Stimulated activated CD4-positive, alpha-beta T cell treated with anti-CD3 and anti-CD28 coated beads, Interleukin-1b, Interleukin-23, amount 100 ng/mL, for 24 hours (primary cell): ENCODE data around the gene ZNF678.
"Not testable (repeated sequence)": the region's sequence is repeated elsewhere in the genome, so short reads cannot be mapped to it uniquely, and the experiment has no call there.

ENCODE experiments used
- DNase-seq, 4 experiments: peaks; one replicate each; pipeline ENCODE4 v3.0.0-alpha.2; 2020; ENCODE audit warnings: low read depth in 4 of 4, low spot score in 1 of 4

Gene ZNF678

DNA sequence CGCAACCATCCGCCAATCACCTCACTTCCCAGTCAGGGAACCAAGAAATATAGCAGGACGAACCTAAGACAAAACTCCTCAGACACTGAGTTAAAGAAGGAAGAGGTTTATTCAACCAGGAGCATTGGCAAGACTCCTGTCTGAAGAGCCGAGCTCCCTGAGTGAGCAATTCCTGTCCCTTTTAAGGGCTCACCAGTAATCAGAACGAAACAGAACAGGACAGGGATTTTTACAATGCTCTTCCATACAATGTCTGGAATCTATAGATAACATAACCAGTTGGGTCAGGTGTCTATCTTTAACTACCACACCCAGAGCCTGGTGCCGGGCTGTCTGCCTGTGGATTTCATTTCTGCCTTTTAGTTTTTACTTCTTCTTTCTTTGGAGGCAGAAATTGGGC is 32.9 kb downstream of the ZNF678 start:
- not testable (repeated sequence) for DNase-seq

GRCh38 chr1:227603327-227603726 is 40.0 kb downstream of the ZNF678 start:
- DNase-seq, result no peak

- DNase-seq, result no peak
These were observed 41.1 kb downstream of the ZNF678 start for GRCh38 chr1:227604446-227604845.

- not testable (repeated sequence) for DNase-seq
These were observed 42.9 kb downstream of the ZNF678 start for GRCh38 chr1:227606271-227606670.

DNA sequence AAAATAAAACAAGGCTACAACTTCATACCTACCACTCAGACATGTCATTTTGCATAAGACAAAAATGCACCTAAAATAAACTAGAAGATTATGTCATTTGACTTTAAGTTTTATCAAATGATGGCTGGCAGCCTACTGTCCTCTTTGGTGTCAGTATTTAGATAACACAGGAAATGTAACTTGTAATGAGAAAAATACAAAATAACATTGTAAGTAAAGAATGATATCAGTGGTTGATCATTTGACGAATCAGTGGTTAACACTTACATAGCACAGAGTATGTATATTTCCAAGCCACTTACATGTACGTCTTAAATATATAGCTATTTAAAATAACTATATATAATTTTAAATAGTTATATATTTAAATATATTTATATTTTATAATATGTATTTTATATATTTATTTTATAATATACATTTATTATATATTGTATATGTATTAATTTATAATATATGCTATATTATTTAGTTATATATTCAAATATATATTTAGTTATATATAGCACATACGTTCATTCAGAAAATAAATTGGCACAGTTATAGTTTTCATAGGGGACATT is 44.1 kb downstream of the ZNF678 start:
- DNase-seq, result no peak

GRCh38 chr1:227612658-227613057 is 49.3 kb downstream of the ZNF678 start:
- DNase-seq, result no peak

DNA sequence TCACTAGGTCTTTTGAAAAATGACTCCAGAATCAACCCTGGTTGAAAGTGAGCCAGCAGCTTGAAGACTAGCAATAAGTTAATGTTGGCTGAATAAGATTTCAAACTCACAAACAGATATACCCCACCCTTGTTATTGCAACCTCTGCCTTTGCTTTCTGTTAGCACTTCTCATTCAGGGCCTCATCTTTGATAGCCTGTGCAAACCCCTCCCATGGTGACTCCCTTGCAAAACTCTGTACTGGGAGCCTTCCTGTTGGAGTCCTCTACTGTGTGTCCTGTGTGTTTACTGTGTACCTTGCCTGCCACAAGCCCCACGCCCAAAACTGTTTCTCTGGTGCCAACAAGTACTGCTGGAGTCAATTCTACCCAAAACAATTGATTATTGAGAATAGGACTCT is 50.2 kb downstream of the ZNF678 start:
- DNase-seq, result no peak

DNA sequence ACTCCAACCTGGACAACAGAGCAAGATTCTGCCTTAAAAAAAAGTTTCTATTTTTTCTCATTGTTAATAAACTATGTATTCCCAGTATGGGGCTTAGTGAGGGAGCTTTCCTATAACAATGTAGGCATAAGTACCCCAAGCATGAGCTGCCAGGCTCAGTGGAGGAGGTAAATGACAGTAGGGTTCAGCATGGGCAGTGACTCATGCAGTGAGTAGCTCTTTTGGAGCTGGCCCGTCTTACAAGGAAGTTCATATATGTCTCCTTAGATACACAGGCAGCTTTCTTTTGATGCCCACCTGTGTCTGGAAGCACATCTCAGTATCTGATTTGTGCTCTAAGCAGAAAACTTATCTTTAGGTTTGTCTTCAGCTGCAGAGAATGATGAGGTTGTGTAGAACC is 57.9 kb downstream of the ZNF678 start:
- DNase-seq, result no peak

DNA sequence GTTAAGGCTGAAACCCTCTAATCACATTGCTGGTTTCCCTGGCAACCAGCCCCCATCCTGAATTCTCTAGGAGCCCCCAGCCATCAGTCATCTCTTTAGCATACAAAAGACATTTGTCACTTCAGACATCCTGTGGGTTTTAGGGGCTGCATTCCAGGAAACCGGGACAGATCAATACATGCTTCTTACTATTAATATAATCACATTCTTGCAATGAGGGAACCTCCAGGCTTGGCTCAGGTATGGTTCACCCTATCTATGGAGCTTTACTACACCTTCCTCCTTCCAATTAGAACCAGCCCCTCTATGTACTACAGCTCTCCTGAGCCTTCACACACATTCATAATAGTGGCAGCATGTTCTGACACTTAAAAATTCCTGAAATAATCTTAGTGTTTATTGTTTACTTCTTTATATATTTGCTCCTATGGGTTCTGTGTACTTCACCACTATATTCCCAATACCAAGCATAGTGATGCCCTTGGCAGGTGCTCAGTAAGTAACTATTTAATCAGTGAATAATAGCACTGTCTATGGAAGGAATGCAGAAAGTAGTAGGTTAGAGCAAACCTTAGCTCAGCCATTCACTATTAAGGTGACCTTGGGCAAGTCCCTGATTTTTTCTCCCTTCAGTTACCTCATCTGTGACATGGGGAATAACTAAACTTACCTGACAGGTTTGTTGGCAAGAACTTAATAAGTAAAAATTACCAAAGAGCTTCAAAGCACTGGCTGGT is 59.6 kb downstream of the ZNF678 start:
- DNase-seq, result no peak

- no peak for DNase-seq
These were observed 69.0 kb downstream of the ZNF678 start for GRCh38 chr1:227632325-227632724.

DNA sequence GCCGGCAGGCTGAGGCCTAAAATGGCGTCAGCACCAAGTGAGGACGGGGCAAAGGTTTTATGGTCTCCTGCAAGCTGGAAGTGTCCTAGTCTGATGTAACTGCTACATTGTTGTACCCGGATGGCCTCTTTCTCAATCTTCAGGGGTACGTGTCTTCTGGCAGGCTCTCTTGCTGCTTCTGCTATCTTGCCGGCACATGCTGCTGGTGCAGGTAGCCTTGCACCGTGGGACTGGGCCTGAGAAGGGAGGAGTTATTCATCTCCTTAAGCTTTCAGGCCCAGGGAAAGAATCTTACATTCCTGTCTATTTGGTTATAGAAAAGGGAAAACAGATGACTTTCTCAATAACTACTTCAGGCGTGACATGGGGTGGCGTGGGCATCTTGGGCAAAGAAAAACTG is 72.2 kb downstream of the ZNF678 start:
- DNase-seq, result no peak

DNA sequence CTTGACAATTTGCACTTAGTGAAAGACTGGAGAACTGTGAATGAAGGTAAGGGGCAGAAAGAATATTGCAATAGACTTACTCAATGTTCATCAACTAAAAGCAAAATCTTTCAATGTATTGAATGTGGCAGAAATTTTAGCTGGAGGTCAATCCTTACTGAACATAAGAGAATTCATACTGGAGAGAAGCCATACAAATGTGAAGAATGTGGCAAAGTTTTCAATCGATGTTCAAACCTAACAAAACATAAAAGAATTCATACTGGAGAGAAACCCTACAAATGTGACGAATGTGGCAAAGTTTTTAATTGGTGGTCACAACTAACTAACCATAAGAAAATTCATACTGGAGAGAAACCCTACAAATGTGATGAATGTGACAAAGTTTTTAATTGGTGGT is 91.1 kb downstream of the ZNF678 start:
- DNase-seq, result no peak

- no peak for DNase-seq
These were observed 91.7 kb downstream of the ZNF678 start for GRCh38 chr1:227654858-227655752.

DNA sequence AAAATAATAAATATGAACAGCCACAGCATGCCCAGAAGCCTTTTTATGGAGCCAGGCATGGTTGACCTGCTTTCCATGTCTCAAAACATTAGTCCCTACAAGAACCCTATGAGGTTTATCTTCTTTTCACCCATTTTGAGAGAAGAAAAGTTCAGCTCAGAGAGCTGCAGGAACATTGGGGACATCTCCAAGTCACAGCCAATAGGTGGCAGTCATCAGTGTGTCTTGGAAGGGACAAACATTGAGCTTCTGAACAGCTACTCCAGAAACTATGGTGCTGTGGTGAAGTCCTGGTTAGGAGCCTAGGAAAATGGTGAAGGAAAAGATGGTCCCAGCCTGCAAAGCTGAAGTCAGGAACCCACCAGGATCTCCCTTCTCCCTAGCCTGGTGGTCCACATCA is 98.1 kb downstream of the ZNF678 start:
- no peak for DNase-seq

GRCh38 chr1:227662933-227663332 is 99.6 kb downstream of the ZNF678 start:
- no peak for DNase-seq

DNA sequence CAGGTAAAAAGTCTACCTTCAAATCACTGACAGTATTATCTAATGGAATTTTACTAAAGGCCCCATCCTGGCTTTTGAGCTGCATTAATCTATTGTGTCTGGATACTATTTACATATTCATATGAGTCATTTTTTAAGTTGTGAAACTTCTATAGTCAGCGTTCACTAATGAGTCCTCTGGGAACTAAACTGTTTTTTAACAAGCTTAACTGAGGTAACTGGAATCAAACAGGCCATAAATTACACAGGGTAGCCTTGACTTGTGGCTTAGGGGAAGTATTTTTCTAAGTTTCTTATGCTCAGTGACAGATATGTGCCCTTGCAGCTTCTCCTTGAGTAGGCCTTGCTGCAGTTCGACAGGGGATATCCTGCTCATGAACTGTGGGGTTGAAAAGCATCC is 102.9 kb downstream of the ZNF678 start:
- DNase-seq, result no peak

DNA sequence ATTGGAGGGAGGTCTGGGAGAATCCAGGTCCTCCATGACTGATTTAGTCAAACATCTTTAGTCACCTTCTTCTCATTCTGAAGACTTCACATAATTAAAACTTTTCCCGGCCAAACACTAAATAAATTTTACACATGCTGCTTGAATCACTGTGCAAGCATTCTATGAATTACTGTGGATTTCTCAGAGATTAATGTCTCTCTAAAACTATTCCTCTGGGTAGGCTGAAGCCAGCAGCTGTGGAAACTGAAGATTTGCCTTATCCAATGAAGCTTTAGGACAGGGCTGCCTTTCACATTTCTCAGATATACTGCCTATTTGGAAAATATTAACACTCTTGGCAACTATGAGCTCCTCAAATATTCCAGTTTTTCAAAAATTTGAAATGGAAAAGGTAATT is 110.1 kb downstream of the ZNF678 start:
- DNase-seq, result no peak

DNA sequence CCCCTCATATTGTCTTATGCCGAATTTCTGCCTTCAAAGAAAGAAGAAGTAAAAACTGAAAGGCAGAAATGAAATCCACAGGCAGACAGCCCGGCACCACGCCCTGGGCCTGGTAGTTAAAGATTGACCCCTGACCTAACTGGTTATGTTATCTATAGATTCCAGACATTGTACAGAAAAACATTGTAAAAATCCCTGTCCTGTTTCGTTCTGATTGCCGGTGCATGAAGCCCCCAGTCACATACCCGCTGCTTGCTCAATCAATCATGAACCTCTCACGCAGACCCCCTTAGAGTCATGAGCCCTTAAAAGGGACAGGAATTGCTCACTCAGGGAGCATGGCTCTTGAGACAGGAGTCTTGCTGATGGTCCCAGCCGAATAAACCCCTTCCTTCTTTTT is 122.5 kb downstream of the ZNF678 start:
- no peak for DNase-seq

DNA sequence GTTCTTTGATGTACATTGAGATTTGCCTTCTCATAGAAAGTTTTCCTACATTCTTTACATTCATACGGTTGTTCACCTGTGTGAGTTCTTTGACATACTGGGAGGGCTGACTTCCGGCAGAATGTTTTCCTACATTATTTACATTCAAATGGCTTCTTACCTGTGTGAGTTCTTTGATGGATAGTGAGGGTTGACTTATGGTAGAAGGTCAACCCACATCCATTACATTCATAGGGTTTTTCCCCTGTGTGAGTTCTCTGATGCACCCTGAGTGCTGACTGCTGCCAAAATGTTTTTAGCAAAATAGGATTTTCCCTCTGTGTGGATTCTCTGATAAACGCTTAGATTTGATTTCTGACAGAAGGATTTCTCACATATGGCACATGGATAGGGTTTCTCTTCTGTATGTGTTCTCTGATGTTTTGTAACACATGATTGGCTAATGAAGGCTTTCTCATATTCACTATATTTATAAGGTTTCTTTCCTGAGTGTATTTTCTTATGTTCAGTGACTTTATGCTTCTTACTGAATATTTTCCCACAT is 134.0 kb downstream of the ZNF678 start:
- DNase-seq, result no peak

GRCh38 chr1:227701631-227702030 is 138.3 kb downstream of the ZNF678 start:
- not testable (repeated sequence) for DNase-seq

GRCh38 chr1:227707846-227708245 is 144.5 kb downstream of the ZNF678 start:
- DNase-seq, result no peak

GRCh38 chr1:227709451-227709850 is 146.1 kb downstream of the ZNF678 start:
- no peak for DNase-seq
